ENCODE results near the gene COL4A3.

GRCh38 chr2:227182765-227183164 is 18.3 kb downstream of the COL4A3 start:
- TF ChIP-seq CTCF (IDR thresholded peaks at IDR 0.05; ENCODE audit: insufficient read depth, low read depth, low read length) (no peak), EZH2 (IDR thresholded peaks at IDR 0.05; ENCODE audit: insufficient read depth, low read length) (no peak)
